ENCODE results near the gene MKKS.

DNA sequence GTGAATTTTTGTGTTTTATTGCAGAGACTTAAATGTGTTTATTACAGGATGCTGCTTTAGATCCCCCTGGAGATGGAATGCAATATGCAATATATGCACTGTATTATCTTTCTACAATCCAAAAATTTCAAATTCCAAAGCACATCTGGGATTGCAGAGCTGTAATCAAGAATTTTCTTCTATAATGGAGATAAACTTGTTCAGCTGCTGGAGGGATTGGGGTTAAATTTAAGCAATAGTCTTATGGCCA, 66.4 kb downstream of the MKKS start:
- TF ChIP-seq, protein P1, sequence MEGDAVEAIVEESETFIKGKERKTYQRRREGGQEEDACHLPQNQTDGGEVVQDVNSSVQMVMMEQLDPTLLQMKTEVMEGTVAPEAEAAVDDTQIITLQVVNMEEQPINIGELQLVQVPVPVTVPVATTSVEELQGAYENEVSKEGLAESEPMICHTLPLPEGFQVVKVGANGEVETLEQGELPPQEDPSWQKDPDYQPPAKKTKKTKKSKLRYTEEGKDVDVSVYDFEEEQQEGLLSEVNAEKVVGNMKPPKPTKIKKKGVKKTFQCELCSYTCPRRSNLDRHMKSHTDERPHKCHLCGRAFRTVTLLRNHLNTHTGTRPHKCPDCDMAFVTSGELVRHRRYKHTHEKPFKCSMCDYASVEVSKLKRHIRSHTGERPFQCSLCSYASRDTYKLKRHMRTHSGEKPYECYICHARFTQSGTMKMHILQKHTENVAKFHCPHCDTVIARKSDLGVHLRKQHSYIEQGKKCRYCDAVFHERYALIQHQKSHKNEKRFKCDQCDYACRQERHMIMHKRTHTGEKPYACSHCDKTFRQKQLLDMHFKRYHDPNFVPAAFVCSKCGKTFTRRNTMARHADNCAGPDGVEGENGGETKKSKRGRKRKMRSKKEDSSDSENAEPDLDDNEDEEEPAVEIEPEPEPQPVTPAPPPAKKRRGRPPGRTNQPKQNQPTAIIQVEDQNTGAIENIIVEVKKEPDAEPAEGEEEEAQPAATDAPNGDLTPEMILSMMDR (conservative IDR thresholded peaks at IDR 0.05; ENCODE audit: low read length), result no peak
- no peak for TF ChIP-seq EZH2phosphoT487 (IDR thresholded peaks at IDR 0.05; ENCODE audit: borderline replicate concordance)
